ENCODE results near the gene LEMD1. TPM values are rescaled to one million over a fixed set of nuclear protein-coding genes. Genes with fewer than 3 reads are reported as not detected.

LEMD1 gene
- total RNA-seq, 4 donors from 2014 or later: not detected

DNA sequence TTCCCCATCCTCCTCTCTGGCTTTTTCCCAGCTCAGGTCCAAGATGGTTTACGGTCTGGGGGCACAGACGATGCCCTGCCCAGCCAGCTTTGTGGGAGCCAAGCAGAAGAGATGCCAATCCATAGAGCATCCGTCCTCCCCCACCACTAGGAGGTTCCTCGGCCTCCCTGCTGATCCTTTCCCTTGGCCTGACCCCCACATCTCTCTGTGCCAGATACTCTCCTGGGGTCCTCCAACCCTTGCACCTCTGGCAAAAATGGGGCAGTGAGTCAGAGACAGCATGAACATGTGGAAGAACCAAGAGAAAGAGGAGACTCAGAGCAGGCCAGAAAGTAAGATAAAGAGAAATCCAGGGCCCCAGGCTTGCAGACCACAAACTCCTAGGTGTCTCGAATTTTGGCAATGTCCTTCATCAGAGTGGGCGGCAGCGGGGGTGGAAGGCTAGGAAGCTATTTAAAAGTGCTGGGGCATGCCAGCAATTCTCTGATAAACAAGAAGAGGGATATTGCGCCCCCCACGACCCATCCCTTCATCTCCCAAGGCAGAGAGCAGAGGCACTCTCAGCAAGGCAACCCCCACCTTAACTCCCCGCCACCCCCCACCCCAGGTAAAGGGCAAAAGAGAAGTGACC, 22.6 kb upstream of the LEMD1 start:
- peaks cover 31 to 67% (median 64%) of the 10 kb centered on the region in 4 donors for H3K4me1 ChIP-seq
- H3K36me3 ChIP-seq: no peaks in the 10 kb centered on the region
- intact Hi-C loops (cut with DNase I): no loop called here
- H3K9me3 ChIP-seq: no peaks in the 10 kb centered on the region
- H3K27me3 ChIP-seq: peaks cover 0 to 8% (median 0%) of the 10 kb centered on the region in 4 donors
- peak overlapping the region; percentile 50 to 68 (median 58) for H3K27ac ChIP-seq (replicated peaks in 1 of 4)
- H3K4me3 ChIP-seq: peak overlapping the region; percentile 32 to 55 (median 52)
- TF ChIP-seq POLR2AphosphoS5 (IDR thresholded peaks at IDR 0.05): no peak
- TF ChIP-seq POLR2A (IDR thresholded peaks at IDR 0.05; ENCODE audit: low read depth): no peak
- no peak for TF ChIP-seq EP300 (IDR thresholded peaks at IDR 0.05)
- TF ChIP-seq, protein P1, sequence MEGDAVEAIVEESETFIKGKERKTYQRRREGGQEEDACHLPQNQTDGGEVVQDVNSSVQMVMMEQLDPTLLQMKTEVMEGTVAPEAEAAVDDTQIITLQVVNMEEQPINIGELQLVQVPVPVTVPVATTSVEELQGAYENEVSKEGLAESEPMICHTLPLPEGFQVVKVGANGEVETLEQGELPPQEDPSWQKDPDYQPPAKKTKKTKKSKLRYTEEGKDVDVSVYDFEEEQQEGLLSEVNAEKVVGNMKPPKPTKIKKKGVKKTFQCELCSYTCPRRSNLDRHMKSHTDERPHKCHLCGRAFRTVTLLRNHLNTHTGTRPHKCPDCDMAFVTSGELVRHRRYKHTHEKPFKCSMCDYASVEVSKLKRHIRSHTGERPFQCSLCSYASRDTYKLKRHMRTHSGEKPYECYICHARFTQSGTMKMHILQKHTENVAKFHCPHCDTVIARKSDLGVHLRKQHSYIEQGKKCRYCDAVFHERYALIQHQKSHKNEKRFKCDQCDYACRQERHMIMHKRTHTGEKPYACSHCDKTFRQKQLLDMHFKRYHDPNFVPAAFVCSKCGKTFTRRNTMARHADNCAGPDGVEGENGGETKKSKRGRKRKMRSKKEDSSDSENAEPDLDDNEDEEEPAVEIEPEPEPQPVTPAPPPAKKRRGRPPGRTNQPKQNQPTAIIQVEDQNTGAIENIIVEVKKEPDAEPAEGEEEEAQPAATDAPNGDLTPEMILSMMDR (IDR thresholded peaks at IDR 0.05): no peak
- 61% methylated on average over 9 of the region's 10 CpGs for WGBS
- no peak for DNase-seq (ENCODE audit: extremely low spot score)

DNA sequence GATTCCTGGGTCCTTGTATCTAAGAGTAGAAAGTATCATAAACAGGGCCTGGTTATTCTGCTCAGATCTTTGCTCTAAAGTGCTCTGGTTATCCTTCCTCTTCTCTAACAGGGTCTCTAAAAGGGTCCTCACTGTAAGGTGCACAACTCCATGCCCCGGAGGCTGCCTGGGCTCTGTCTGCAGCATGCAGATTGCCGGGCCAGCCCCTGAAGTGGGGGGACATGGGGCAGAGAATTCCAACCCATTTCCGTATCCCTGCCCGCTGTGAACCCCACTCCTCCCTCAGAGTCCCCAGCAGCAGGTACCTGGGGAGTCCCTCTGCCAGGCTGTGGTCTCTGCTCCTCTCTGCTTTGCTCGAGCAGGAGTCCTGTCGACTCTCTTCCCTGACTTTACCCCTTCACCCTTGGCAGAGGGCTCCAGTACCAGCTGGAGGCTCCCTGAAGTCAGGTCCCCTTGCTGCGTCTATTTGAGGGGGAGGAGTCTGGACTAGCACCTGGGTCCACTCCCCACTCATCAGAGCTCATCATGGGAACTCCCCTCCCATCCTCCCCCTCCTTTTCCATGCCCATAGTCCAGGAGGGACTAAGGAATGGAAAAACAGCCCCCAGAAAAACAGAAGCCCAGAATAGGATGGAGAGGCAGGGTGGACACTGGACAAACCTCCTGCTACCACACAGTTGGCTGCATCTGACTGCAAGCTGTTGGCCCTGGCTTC, 21.9 kb upstream of the LEMD1 start:
- peaks cover 0 to 1% (median 0%) of the 10 kb centered on the region in 4 donors for H3K27me3 ChIP-seq
- DNase-seq (ENCODE audit: extremely low spot score): no peak
- H3K4me3 ChIP-seq: peak overlapping the region in 1 of 4 donors; percentile 51
- no peaks in the 10 kb centered on the region for H3K9me3 ChIP-seq
- no peak overlapping the region for H3K27ac ChIP-seq (replicated peaks in 1 of 4)
- intact Hi-C loops (cut with DNase I): no loop called here
- WGBS: 78% methylated on average over 6 of the region's 7 CpGs
- peaks cover 37 to 73% (median 71%) of the 10 kb centered on the region in 4 donors for H3K4me1 ChIP-seq
- H3K36me3 ChIP-seq: no peaks in the 10 kb centered on the region
- TF ChIP-seq, protein P1 (IDR thresholded peaks at IDR 0.05): no peak
- no peak for TF ChIP-seq POLR2A (IDR thresholded peaks at IDR 0.05; ENCODE audit: low read depth)
- TF ChIP-seq POLR2AphosphoS5 (IDR thresholded peaks at IDR 0.05): no peak
- TF ChIP-seq EP300 (IDR thresholded peaks at IDR 0.05): no peak

DNA sequence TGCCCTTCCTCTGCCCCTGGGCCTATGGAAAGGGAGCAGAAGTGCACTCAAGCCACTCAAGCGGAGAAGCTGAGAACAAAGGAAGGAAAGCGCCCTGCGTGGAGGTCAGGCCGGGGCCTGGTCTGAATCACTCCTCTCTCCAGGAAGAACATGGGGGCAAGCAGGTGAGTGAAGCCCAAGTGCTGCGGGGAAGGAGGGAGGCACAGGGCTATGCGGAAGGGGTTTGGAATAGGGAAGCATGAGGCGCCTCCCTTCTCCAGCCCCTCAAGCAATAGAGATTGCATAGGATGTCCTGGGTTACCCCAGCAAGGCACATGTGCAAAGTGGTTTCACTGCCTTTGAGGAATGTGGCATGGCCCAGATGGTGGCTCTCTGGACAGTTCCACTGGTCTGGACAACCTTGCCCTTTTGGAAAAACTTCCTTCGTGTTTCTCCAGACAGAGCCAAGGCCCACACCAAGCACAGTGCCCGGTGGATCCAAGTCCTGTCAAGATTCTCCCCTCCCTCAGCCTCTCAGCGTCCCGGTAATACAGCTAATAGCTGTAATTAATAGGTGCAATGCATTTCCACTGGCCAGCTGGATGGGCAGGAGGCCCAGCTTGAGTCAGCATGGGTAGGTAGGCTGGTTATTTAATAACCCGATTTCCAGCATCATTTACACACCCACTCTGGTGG, 20.3 kb upstream of the LEMD1 start:
- DNase-seq (ENCODE audit: extremely low spot score): no peak
- 83% methylated on average over 12 of the region's 12 CpGs for WGBS
- H3K36me3 ChIP-seq: no peaks in the 10 kb centered on the region
- H3K4me1 ChIP-seq: peaks cover 46 to 79% (median 73%) of the 10 kb centered on the region in 4 donors
- H3K27ac ChIP-seq (replicated peaks in 1 of 4): no peak overlapping the region
- no peaks in the 10 kb centered on the region for H3K9me3 ChIP-seq
- no peak overlapping the region for H3K4me3 ChIP-seq
- peaks cover 0 to under 1% (median 0%) of the 10 kb centered on the region in 4 donors for H3K27me3 ChIP-seq
- no peak for TF ChIP-seq EP300 (IDR thresholded peaks at IDR 0.05)
- TF ChIP-seq POLR2A (IDR thresholded peaks at IDR 0.05; ENCODE audit: low read depth): no peak
- TF ChIP-seq, protein P1 (IDR thresholded peaks at IDR 0.05): no peak
- TF ChIP-seq POLR2AphosphoS5 (IDR thresholded peaks at IDR 0.05): no peak
- intact Hi-C loops (cut with DNase I): no loop called here

DNA sequence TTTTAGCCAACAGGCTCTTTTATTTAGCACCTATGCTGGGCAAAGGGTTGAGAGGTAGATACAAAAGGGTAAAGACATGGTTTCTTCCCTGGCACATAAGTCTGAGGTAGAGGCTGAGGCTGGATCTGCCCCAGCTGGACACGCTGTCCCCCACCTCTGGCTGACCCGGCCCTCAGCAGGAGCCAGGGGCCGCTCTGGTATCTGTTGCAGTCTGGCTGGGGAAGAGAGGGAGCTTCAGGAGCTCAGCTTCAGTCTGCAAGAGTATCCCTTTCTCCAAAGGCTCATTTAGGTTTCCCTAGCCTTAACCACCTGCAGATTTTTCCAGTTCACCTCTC, 19.8 kb upstream of the LEMD1 start:
- H3K4me3 ChIP-seq: no peak overlapping the region
- H3K4me1 ChIP-seq: peaks cover 41 to 75% (median 68%) of the 10 kb centered on the region in 4 donors
- H3K36me3 ChIP-seq: no peaks in the 10 kb centered on the region
- H3K27me3 ChIP-seq: peaks cover 0 to 5% (median 0%) of the 10 kb centered on the region in 4 donors
- WGBS: 82% methylated on average over 3 of the region's 3 CpGs
- TF ChIP-seq, protein P1 (IDR thresholded peaks at IDR 0.05): no peak
- TF ChIP-seq POLR2AphosphoS5 (IDR thresholded peaks at IDR 0.05) (no peak), EP300 (IDR thresholded peaks at IDR 0.05) (no peak), POLR2A (IDR thresholded peaks at IDR 0.05; ENCODE audit: low read depth) (no peak)
- peak overlapping the region in 1 of 4 donors; percentile 46 for H3K27ac ChIP-seq (replicated peaks in 1 of 4)
- intact Hi-C loops (cut with DNase I): no loop called here
- no peak for DNase-seq (ENCODE audit: extremely low spot score)
- H3K9me3 ChIP-seq: no peaks in the 10 kb centered on the region
